GM10266 (cell line): ENCODE data around the gene CHN2.

ENCODE experiments used
- DNase-seq: peaks from one replicate; pipeline ENCODE4 v3.0.0; 2012; ENCODE audit errors: extremely low spot score
- TF ChIP-seq, protein P1 (sequence below): IDR thresholded peaks from 2 replicates; pipeline ENCODE4 v1.5.1; 2012; ENCODE audit warnings: mild to moderate bottlenecking, low read depth; ENCODE audit not compliant: control insufficient read depth, insufficient read depth; ENCODE audit errors: missing control alignments

Gene CHN2

DNA sequence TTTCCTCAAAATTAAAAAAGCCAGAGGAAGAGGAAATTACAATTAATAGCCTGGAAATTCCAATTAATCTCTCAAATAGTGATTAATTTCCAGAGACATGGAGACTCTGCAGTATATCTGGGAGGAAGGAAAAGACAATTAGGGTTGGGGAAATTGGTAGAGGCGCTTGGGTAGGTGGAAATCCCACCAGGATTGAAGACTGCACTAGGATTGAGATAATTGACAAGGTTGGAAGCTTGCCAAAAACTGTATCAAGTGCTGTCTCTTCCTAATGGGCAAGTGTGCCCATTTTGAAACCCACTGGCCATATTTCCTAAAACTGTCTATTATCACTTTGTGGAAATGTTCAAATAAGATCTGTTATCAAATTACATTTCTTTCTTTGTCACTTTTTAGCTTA lies 21.6 kb downstream of the CHN2 start:
- TF ChIP-seq, protein P1, sequence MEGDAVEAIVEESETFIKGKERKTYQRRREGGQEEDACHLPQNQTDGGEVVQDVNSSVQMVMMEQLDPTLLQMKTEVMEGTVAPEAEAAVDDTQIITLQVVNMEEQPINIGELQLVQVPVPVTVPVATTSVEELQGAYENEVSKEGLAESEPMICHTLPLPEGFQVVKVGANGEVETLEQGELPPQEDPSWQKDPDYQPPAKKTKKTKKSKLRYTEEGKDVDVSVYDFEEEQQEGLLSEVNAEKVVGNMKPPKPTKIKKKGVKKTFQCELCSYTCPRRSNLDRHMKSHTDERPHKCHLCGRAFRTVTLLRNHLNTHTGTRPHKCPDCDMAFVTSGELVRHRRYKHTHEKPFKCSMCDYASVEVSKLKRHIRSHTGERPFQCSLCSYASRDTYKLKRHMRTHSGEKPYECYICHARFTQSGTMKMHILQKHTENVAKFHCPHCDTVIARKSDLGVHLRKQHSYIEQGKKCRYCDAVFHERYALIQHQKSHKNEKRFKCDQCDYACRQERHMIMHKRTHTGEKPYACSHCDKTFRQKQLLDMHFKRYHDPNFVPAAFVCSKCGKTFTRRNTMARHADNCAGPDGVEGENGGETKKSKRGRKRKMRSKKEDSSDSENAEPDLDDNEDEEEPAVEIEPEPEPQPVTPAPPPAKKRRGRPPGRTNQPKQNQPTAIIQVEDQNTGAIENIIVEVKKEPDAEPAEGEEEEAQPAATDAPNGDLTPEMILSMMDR, result no peak
- DNase-seq, result no peak

DNA sequence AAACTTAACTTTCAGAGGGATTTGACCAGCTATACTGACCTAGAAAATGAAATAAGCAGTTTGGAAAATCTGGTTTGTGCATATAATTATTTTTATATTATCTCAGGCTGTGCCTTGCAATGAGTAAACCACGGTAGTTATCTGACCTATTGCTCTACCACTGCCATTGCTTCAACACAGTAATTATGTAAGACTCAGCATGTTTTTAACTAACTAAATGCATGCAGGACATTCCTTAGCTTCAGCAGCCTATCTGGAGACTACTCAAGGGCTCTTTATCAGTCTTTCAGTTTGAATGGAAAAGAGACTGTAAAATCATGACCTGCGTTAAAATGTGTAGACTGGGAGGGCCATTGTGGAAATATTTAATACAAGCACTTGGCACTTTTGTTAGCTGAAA lies 22.5 kb downstream of the CHN2 start:
- TF ChIP-seq, protein P1, result no peak
- DNase-seq, result no peak

DNA sequence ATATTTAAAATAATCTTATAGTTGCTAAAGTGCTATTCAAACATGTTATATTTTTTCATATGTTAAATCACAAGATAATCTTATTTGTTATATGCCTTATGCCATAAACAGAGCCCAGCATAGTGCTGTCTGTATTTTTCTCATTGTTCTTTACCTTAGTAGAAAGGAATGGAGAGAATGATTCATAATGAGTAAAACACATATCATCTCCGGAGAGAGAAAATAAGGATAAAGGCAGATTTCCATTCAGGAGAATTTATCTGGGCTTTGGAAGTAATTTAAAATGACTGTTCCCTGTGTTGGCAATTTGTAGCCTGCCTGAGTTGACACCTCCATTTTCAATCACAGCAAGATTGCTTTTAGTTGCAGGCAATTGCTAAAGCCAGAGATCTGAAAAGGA lies 30.2 kb downstream of the CHN2 start:
- TF ChIP-seq, protein P1, result no peak
- no peak for DNase-seq

DNA sequence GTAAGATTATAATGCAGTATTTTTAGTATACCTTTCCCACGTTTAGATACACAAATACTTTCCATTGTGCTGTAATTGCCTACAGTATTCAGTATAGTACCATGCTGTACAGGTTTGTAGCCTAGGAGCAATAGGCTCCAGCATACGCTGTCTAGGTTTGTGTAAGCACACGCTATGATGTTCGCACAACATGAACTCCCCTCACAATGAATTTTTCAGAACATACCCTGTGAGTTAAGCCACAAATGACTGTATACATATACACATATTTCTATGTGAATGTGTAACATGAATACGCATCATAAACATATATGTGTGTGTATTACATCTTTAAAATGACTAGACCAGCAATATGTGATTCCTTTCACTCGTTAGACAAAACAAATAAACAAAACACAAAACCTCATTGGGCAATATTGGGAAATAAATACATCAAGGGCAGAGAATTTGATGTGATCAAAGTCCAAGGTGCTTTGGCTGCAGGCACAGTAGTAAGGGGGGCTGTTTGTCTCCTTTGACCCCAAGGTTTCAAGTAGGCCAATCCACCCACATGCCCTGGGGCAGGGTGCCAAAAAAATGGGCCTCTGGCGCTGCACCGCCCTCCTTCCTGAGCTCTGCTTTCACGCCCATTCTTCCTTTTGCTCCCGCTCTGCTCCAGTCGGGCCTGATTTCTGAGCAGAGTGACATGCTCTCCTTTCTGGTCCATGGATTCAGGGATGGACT lies 33.9 kb downstream of the CHN2 start:
- TF ChIP-seq, protein P1, result no peak
- DNase-seq, result no peak

DNA sequence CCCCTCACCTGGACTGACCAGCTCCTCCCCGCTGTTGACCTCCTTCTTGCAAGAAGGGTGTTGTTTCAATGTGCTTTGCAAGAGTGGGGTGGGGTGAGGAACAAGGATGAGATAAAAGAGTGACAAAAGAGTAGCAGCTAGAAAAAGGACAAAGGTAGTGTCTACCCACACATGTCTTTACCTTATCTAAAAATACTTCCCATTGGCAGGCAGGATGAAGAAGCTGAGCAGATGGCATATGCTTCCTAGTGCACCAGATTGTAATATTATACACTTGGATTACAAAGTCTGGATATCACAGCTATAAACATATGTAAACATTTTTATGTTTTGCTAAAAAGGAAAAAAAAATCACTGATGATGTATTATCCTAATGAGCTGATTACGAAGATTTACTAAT lies 34.5 kb downstream of the CHN2 start:
- TF ChIP-seq, protein P1, result no peak
- no peak for DNase-seq

DNA sequence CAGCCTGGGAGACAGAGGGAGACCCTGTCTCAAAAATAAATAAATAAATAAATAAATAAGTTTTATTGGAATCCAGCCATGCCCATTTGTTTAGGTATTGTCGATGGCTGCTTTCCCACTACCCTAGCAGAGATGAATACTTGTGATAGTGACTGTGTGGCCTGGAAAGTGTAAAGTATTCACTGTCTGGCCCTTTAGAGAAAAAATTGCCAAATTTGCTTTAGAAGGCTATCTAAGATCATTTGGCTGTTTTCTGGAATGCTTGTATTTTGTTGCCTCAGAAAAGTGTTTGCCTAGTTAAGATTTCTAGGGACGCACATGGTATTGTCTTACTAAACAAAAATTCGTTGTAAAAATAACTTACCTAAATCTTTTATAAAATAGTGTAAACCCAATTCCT lies 35.4 kb downstream of the CHN2 start:
- TF ChIP-seq, protein P1, result no peak
- DNase-seq, result no peak

DNA sequence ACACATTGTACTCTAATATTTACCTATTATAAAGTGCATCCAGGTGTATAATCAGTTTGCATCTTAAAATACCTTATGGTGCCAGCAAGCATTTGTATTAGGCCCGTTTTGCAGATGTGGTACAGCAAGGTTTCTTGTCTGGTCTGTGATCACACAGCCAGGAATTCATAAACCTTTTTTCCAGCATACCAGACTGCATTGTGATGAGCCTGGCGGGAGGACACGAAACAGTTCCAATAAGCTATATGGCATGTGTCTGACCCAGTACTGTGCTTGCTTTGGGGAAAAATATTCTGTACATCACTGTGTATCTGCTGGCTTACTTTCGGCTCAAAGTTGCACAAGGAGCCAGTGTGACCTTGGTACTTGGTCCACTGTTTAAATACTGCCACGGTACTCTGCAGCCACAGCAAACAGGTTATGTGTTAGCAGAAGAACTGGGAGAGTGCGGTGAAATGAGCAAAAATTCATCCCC lies 36.3 kb downstream of the CHN2 start:
- TF ChIP-seq, protein P1, result no peak
- DNase-seq, result no peak
